GM21515 (cell line): ENCODE data around the gene GPR39.

Experiments
- ATAC-seq: cut with Tn5 transposase; IDR thresholded peaks from one replicate; pipeline ENCODE4 v1.9.1; 2021; ENCODE audit not compliant: unreplicated experiment

GPR39 gene

DNA sequence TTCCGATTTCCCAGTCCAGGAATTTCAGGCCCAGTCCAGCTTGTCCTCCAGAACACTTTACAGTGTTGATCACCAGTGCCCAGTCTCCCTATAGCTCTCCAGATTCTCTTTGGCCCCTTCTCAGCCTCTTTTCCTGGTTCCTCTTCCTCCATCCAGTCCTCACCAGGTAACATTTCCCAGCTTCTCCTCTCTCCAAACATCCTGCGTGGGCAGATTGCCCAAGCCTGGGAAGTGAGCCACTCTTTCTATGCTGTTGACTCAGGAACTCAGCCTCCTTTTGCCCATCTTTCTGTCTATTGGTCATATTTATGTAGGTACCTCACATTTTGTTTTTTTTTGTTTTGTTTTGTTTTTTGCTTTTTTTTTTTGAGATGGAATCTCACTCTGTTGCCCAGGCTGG lies 144.0 kb downstream of the GPR39 start:
- ATAC-seq, result no peak

DNA sequence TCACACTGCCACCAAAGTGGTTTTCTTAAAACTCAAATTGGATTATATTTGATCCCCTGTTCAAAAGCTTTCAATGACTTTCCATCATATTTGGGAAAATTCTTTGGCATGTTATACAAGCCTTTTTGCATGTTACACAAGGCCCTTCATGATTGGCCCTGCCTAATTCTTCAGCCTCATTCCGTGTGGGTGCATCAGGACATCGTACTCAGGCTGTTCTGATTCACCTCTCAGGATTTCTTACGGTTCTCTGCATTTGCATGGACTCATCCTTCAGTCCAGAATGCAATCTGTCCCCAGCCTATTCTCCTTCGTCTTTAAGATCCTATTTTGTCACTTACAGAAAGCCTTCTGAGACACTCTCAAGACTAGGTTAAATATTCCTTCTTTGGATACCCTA lies 145.6 kb downstream of the GPR39 start:
- no peak for ATAC-seq

DNA sequence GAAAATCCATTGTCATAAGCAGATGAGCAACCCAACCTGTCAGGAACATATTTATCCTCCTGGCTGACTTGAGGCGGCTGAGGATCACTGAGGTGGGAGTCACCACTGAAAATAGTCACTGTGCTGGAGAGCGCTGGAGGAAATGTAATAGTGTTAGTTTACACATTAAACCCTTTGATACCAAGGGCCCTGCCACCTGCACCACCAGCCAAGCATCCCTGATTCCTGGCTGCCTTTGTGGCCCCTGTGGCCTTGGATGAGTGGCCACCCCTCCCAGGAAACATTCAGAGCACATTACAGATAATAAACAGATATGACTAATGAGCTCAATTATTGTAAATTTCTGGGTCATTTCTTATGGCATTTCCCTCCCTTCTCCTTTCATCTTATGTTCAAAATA lies 147.5 kb downstream of the GPR39 start:
- no peak for ATAC-seq

- ATAC-seq, result no peak
Measured at GRCh38 chr2:132566379-132566778, 149.8 kb downstream of the GPR39 start.

DNA sequence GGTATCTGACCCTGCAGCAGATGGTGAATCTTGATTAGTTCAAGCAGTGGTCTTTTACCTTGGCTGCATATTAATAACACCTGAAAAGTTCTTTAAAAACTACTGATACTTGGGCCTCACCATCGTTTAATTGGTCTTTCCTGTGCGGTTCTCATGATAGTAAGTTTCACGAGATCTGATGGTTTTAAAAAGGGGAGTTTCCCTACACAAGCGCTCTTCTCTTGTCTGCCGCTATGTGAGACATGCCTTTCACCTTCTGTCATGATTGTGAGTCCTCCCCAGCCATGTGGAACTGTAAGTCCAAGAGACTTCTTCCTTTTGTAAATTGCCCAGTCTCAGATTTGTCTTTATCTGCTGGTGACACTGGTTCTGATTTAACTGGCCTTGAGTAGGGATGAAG lies 151.1 kb downstream of the GPR39 start:
- no peak for ATAC-seq

DNA sequence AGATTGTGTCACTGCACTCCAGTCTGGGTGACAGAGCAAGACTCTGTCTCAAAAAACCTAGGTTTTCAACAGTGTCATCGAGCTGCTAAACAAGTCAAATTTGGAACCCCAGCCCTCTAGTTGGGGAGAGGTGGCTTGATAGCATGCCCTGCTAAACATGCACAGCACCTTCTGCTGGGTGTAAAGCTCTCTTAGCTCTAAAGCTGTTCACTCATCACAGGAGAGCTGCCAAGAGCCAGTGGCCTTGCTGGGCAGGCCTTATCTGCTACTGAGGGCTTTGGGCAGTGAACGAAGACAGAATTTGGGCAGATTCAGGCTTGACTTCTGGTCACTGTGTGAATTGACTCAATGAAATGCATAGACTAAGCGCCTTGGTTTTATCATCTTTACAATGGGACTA lies 152.1 kb downstream of the GPR39 start:
- no peak for ATAC-seq

- no peak for ATAC-seq
Measured at GRCh38 chr2:132573444-132574007, 156.9 kb downstream of the GPR39 start.

- ATAC-seq, result no peak
Measured at GRCh38 chr2:132577686-132578085, 161.1 kb downstream of the GPR39 start.

- ATAC-seq, result no peak
Measured at GRCh38 chr2:132581591-132581990, 165.0 kb downstream of the GPR39 start.

DNA sequence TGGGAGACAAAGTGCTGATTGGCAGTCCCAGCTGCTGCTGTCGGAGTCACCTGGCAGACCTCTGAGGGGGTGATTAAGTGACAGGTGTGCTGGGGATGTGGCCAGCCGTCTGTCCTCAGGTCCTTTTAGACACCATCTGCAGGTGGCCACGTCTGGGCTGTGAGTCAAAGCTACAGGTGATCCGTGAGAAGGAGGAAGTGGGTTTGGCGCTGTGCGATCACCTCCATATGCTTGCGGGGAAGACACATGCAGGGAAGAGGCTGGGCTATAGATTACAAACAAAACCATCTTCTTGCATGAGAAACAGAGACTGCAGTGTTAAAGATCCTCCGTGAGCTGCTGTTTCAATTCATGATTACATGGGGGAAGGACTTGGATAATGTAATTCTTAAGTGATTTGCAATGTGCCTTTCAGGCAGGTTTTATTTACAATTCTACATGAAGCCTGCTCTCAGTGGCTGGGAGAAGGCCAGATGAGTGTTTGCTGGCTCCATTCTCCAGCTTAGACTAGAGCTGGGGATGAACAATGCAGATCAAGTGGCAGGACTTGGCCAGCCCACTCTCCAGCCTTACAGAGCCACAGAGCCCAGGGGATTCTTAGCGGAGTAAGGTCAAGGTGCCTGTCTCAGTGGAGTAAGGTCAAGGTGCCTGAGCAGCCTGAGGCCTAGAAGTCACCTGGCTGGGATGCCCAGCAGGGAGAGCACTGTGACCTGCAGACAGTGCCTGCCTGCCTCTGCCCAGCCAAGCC lies 165.6 kb downstream of the GPR39 start:
- ATAC-seq, result no peak

DNA sequence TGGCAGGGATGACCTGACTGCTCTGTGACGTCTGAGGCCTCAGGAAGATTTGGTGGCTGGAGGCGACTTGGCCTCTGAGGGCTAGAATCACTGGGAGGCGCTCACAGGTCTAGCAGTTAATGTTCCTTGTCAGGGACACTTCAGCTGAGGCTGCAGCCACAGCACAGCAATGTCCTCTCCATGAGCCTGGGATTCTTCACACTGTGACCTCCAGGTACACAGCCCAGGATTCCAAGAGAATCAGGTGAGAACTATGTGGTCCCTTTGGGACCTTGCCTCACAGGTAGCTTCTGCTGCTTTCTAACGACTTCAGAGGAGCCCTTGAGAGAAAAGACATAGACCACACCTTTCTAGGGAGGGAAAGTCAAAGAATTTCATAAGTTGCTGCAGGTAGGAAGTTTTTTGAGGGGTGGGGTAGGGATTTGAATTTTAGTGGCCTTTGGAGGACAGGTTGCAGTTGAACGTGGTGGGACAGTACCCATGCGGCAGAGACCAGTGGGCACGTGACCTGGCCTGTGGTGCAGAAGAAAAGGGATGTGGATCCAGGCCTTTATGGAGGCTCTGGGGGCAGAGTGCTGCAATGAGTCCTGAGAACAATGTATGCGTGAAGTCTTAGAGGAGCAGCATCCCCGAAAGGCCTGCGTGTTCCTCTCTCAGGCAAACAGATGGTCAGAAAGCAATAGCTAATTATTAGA lies 167.2 kb downstream of the GPR39 start:
- ATAC-seq, result no peak

DNA sequence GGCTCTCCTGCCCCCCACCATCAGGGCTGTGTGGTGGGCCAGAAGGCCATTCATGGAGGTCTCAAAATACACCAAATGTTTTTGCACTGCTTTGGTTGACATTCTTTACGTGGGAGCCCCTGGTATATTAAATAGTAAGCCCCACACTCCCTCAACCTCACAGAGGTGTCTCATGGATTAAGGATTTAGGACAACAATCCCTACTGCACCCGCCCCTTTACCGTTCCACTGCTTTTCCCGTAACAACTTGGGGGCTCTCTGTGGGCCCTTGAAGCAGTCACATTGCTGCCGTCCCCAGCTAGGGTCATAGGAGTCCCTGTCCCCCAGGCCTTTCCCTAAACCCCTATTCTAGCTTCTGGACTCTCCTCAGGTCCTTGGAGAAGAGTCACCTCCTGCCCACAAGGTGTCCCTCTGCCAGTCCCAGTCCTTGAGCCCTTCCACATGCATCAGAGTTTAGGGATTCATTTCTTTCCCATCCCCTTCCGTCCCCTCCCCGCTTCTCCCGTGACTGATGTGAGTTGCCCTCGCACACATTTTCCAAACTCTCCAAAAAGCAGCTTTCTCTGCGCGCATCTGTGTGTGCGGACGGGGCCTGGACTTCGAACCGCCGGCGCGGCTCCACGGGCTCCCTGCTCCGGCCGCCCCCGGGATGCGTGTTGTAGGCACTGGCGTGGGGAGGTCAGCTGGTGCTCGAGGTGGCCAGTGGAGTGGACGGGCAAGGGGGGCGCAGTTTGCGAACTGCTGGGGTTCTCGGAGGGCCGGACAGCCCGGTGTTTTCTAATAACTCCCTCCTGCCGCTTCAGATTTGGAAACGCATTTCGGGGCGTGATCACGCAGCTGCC lies 168.6 kb downstream of the GPR39 start:
- ATAC-seq, result no peak

DNA sequence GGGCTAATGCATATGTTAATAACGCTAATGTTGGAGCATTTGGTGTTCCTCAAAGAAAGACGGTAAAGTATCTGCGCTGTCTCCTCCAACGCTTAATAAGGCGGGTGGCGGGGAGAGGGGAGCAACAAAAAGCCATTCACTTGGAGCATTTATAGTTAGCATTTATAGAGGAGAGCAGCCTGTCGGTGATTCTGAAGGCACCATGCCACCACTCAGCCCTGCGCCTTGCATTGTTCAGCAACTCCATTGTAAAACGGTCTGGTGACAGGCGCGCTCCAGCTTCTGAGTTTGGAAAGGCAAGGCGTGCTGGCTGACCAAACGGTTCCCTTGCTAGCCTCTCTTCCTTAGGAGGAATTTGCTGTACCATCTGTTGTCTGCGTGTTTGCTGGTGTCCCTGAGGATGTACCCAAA lies 169.5 kb downstream of the GPR39 start:
- ATAC-seq, result no peak

GRCh38 chr2:132586835-132587234 lies 170.2 kb downstream of the GPR39 start:
- ATAC-seq, result no peak

DNA sequence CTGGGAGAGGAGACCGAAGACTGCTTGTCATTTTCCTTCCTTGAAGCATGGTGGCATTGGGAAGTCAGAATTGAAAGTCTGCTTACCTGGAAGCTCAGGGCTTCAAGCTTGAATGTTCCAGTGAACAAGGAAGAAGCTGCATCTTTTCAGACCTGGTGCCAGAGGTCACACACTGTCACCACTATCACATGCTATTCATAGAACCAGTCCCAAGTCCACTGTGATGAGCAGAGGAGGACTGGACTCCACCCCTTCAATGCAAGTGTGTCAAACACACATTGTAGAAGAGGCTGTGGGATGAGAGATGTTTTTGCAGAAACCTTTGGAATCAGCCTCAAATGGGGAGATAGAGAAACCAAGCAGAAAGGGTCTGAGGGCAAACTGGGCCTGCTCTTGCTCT lies 172.0 kb downstream of the GPR39 start:
- ATAC-seq, result no peak

DNA sequence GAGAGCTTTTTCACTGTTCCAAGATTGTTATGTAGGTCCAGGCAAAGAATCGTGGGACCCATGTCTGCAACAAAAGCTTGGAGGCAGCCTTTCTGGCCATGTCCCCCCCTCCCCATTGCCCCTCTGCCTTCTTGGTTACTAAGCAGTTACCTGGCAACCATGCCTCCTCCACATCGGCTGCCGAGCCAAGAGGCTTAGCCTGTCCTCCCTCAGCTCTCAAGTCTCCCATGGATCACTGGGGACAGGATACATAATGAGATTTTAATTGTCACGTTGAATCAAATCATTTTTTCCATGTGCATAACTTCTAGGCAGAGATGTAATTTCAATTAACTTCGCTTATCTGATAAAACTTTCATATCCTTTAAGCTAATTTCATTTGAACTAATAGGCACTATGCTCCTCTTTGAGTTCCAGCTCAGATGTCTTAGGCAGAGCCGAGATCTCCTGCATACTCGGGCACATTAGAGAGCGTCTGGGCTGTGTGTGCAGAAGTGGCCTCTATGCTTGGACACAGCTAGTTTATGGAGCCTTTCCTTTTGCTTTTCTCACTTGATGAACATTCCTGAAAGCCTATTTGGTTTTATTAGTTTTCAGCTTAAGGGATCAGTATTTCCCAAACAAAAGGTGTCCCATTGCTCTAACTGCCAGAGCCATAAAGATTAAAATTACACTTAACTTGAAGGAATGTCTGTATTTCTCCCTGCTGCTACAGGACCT lies 172.7 kb downstream of the GPR39 start:
- no peak for ATAC-seq

DNA sequence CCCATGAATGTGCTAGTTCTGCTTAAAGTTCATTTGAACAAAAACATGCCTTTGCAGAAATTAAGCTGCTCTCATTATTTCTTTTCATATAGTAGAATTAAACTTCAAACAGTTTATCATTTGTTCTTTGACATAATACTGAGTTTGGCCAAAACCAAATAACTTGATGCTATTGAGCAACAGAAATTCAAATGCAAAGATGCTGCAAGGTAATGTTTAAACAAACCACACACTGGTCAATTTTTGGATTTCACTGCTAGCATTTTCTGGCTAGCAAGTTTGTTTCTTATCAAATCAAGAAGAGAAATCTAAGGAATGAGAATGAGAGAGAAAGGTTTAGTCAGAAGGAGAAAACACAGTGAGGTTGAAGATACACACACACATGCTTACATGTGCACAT lies 173.4 kb downstream of the GPR39 start:
- no peak for ATAC-seq

DNA sequence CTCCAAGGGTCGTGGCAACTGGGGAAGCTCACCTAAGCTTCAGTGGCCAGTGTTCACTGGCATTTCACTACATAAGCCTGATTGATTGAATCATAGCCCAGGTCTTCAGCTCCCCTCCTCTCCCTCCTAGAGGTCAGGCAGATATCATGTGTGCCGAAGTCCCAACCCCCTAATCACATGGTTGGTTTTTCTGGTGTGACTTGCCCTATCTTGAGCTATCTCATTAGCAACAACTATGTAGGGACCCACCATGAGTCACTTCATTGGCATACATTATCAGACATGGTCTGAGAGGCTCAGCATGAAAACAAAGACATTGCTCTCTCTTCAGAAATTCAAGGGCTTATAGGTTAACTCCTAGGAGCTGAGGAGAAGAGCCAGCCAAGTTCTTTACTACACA lies 176.6 kb downstream of the GPR39 start:
- no peak for ATAC-seq

GRCh38 chr2:132595186-132595585 lies 178.6 kb downstream of the GPR39 start:
- no peak for ATAC-seq

DNA sequence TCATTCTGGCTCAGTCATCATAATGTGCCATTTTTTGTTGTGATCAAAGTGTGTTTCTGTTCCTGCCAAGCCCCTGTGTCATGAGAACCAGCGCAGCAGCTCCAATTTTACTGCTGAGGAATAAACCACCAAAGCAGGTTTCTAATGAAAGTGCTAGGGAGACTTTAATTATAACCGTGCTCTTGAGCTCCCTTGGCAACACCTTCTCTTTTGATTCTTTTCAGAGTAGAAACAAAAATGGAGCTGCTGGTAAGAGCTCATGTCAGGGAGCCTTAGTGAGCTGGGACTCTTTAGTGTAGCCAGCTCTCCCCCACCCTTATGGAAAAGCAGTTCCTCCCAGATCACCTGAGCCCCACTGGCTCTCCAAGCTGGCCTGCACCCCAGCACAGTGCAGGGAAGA lies 179.1 kb downstream of the GPR39 start:
- no peak for ATAC-seq

DNA sequence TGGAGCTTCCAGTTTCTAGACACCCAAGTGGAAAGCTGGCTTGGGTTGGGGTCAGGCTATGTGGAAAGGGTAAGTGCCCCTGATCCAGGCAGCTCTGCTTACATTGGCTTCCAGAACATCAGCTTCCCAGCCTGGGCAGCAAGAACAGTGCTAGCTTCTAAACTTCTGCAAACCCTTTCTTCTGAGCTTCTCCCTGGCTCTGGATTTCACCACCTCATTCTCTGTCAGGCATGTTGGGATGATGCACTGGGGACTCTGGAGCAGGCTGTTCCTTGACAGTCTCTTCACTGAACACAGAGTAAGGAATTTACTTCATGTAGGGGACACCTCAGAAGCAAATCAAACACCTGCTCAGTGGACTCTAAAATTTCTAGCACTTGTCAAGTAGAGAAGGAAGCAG lies 180.6 kb downstream of the GPR39 start:
- ATAC-seq, result no peak
